Neuronal stem cell (in vitro differentiated cells): ENCODE measurements around the gene GARS1.

ENCODE experiments used
- DNase-seq: peaks from one replicate; pipeline ENCODE4 v3.0.0-alpha.2; 2013; ENCODE audit warnings: low spot score
- H2AFZ ChIP-seq: one replicate; pipeline ENCODE4 v1.6.1; 2013; ENCODE audit warnings: mild to moderate bottlenecking, low read length, inconsistent platforms
- H2AK5ac ChIP-seq: 2 replicates; pipeline ENCODE4 v1.6.1; 2013; ENCODE audit warnings: low read depth, mild to moderate bottlenecking, inconsistent platforms, low read length, moderate library complexity, mixed read lengths
- H2BK120ac ChIP-seq: 2 replicates; pipeline ENCODE4 v1.6.1; 2013; ENCODE audit warnings: low read depth, mild to moderate bottlenecking, inconsistent platforms, low read length, moderate library complexity, mixed read lengths
- H2BK12ac ChIP-seq: one replicate; pipeline ENCODE4 v1.6.1; 2013; ENCODE audit warnings: low read length, inconsistent platforms
- H2BK15ac ChIP-seq: 2 replicates; pipeline ENCODE4 v1.6.1; 2013; ENCODE audit warnings: mild to moderate bottlenecking, low read length, inconsistent platforms, mixed read lengths
- H2BK5ac ChIP-seq: one replicate; pipeline ENCODE4 v1.6.1; 2013; ENCODE audit warnings: inconsistent platforms, mild to moderate bottlenecking, low read length, moderate library complexity
- H3K14ac ChIP-seq: one replicate; pipeline ENCODE4 v1.6.1; 2013; ENCODE audit warnings: low read length, inconsistent platforms
- H3K18ac ChIP-seq: 2 replicates; pipeline ENCODE4 v1.6.1; 2013; ENCODE audit warnings: low read length, inconsistent platforms
- H3K23ac ChIP-seq: 2 replicates; pipeline ENCODE4 v1.6.1; 2013; ENCODE audit warnings: low read depth, mild to moderate bottlenecking, mixed read lengths, low read length, inconsistent platforms; ENCODE audit not compliant: poor library complexity
- H3K27ac ChIP-seq: replicated peaks from 3 replicates; pipeline ENCODE4 v1.5.1; 2013; ENCODE audit warnings: low read length, inconsistent platforms
- H3K27me3 ChIP-seq, 3 experiments: 2 replicates each; pipeline ENCODE4 v1.6.1; 2013; ENCODE audit warnings: low read length in 3 of 3, mild to moderate bottlenecking in 2 of 3, inconsistent platforms in 1 of 3, low read depth in 1 of 3, mixed read lengths in 1 of 3, moderate library complexity in 1 of 3; ENCODE audit not compliant: control insufficient read depth in 3 of 3, insufficient read depth in 3 of 3
- H3K36me3 ChIP-seq, 2 donors: replicated peaks in 1 of 2; 2 replicates each; pipeline ENCODE4 v1.6.1; 2013; ENCODE audit warnings: low read length in 2 of 2; ENCODE audit not compliant: control insufficient read depth in 2 of 2, insufficient read depth in 2 of 2
- H3K4ac ChIP-seq: 2 replicates; pipeline ENCODE4 v1.6.1; 2013; ENCODE audit warnings: inconsistent platforms, mild to moderate bottlenecking, low read length, moderate library complexity
- H3K4me1 ChIP-seq, 2 donors: 1 replicate in 1 of 2; 2 replicates in 1 of 2; pipeline ENCODE4 v1.6.1; 2013; ENCODE audit warnings: low read length in 2 of 2, low read depth in 1 of 2; ENCODE audit not compliant: control insufficient read depth in 2 of 2, insufficient read depth in 1 of 2
- H3K4me2 ChIP-seq: one replicate; pipeline ENCODE4 v1.6.1; 2013; ENCODE audit warnings: mild to moderate bottlenecking, low read length, inconsistent platforms; ENCODE audit not compliant: insufficient read depth, poor library complexity, severe bottlenecking
- H3K4me3 ChIP-seq, 2 donors: 2 replicates each; pipeline ENCODE4 v1.5.1; 2013; ENCODE audit warnings: low read length in 2 of 2, mild to moderate bottlenecking in 2 of 2, inconsistent platforms in 1 of 2, moderate library complexity in 1 of 2
- H3K79me1 ChIP-seq: one replicate; pipeline ENCODE4 v1.6.1; 2013; ENCODE audit warnings: low read depth, mild to moderate bottlenecking, inconsistent platforms, low read length, moderate library complexity
- H3K9ac ChIP-seq: one replicate; pipeline ENCODE4 v1.6.1; 2013; ENCODE audit warnings: mild to moderate bottlenecking, low read depth, low read length, inconsistent platforms; ENCODE audit not compliant: poor library complexity
- H3K9me3 ChIP-seq, 2 donors: replicated peaks in 1 of 2; 2 replicates each; pipeline versions ENCODE3 to v1.6.1; 2013; ENCODE audit warnings: low read length in 2 of 2, mild to moderate bottlenecking in 2 of 2, inconsistent platforms in 1 of 2, low read depth in 1 of 2, mixed read lengths in 1 of 2, moderate library complexity in 1 of 2; ENCODE audit not compliant: control insufficient read depth in 2 of 2, insufficient read depth in 1 of 2
- H4K8ac ChIP-seq: one replicate; pipeline ENCODE4 v1.6.1; 2013; ENCODE audit warnings: low read depth, mild to moderate bottlenecking, inconsistent platforms, low read length, moderate library complexity
- H4K91ac ChIP-seq: one replicate; pipeline ENCODE4 v1.6.1; 2013; ENCODE audit warnings: low read length, low read depth, mild to moderate bottlenecking, inconsistent platforms; ENCODE audit not compliant: poor library complexity
- WGBS, 2 donors: extraction: QIAGEN DNeasy Blood & Tissue Kit; methylation state at CpG; one replicate each; pipeline ENCODE4 v1.1.7; 2013; ENCODE audit warnings: missing lambda C conversion rate in 2 of 2, mixed read lengths in 1 of 2; ENCODE audit not compliant: insufficient read length in 2 of 2, insufficient replicate concordance in 1 of 2; ENCODE audit errors: extremely low coverage in 2 of 2; 5-methylcytosine and 5-hydroxymethylcytosine counted together

Gene GARS1

GRCh38 chr7:30661926-30662325 lies 67.2 kb downstream of the GARS1 start:
- WGBS, 2 donors, result no CpG with 5 or more reads among the region's 6 CpGs
- no peak overlapping the region for H3K9ac ChIP-seq
- no peak overlapping the region for H3K23ac ChIP-seq
- H3K9me3 ChIP-seq, result no peaks in the 10 kb centered on the region
- H2BK15ac ChIP-seq, result no peak overlapping the region
- H3K27ac ChIP-seq, result no peak overlapping the region
- no peak overlapping the region for H4K8ac ChIP-seq
- H3K4me1 ChIP-seq, result no peaks in the 10 kb centered on the region
- DNase-seq, result no peak
- no peak overlapping the region for H4K91ac ChIP-seq
- no peak overlapping the region for H2AFZ ChIP-seq
- H3K36me3 ChIP-seq, result no peaks in the 10 kb centered on the region
- no peak overlapping the region for H3K4ac ChIP-seq
- H3K14ac ChIP-seq, result no peak overlapping the region
- H2BK5ac ChIP-seq, result no peak overlapping the region
- H2AK5ac ChIP-seq, result no peak overlapping the region
- no peak overlapping the region for H2BK120ac ChIP-seq
- no peak overlapping the region for H3K4me3 ChIP-seq
- H3K79me1 ChIP-seq, result no peaks in the 10 kb centered on the region
- H3K18ac ChIP-seq, result no peak overlapping the region
- H3K4me2 ChIP-seq, result no peak overlapping the region
- no peak overlapping the region for H2BK12ac ChIP-seq
- H3K27me3 ChIP-seq, result peaks cover 0 to 15% (median 0%) of the 10 kb centered on the region in 3 experiments

- Histone ChIP-seq H3K4me2 (no peak overlapping the region), H3K27ac (no peak overlapping the region), H3K4me1 (no peaks in the 10 kb centered on the region), H3K18ac (no peak overlapping the region), H2AFZ (no peak overlapping the region), H2BK5ac (peak overlapping the region; percentile 33), H3K4me3 (no peak overlapping the region), H3K36me3 (no peaks in the 10 kb centered on the region), H4K91ac (no peak overlapping the region), H2AK5ac (no peak overlapping the region), H3K79me1 (no peaks in the 10 kb centered on the region), H3K9me3 (no peaks in the 10 kb centered on the region), H4K8ac (no peak overlapping the region), H3K4ac (no peak overlapping the region), H2BK120ac (no peak overlapping the region), H3K9ac (no peak overlapping the region), H3K23ac (no peak overlapping the region), H2BK15ac (no peak overlapping the region), H3K27me3 (peaks cover 0 to 15% (median 0%) of the 10 kb centered on the region in 3 experiments), H3K14ac (peak overlapping the region; percentile 50), H2BK12ac (no peak overlapping the region)
- DNase-seq, result no peak
- no CpG with 5 or more reads among the region's 9 CpGs for WGBS, 2 donors
These were observed 67.8 kb downstream of the GARS1 start for GRCh38 chr7:30662431-30662939.

GRCh38 chr7:30663414-30663813 lies 68.7 kb downstream of the GARS1 start:
- H3K18ac ChIP-seq, result no peak overlapping the region
- H3K27me3 ChIP-seq, result peaks cover 0 to 15% (median 0%) of the 10 kb centered on the region in 3 experiments
- H3K9ac ChIP-seq, result no peak overlapping the region
- no peak overlapping the region for H2AK5ac ChIP-seq
- no peak for DNase-seq
- no peaks in the 10 kb centered on the region for H3K36me3 ChIP-seq
- H3K4me2 ChIP-seq, result no peak overlapping the region
- peak overlapping the region in 1 of 2 donors; percentile 28 for H3K4me3 ChIP-seq
- no peaks in the 10 kb centered on the region for H3K79me1 ChIP-seq
- no peaks in the 10 kb centered on the region for H3K4me1 ChIP-seq
- H3K9me3 ChIP-seq, result no peaks in the 10 kb centered on the region
- no peak overlapping the region for H3K27ac ChIP-seq
- no CpG with 5 or more reads among the region's 4 CpGs for WGBS, 2 donors
- no peak overlapping the region for H2AFZ ChIP-seq
- H2BK15ac ChIP-seq, result no peak overlapping the region
- H4K8ac ChIP-seq, result no peak overlapping the region
- no peak overlapping the region for H3K14ac ChIP-seq
- H3K4ac ChIP-seq, result no peak overlapping the region
- no peak overlapping the region for H2BK120ac ChIP-seq
- no peak overlapping the region for H4K91ac ChIP-seq
- H2BK12ac ChIP-seq, result no peak overlapping the region
- H3K23ac ChIP-seq, result no peak overlapping the region
- no peak overlapping the region for H2BK5ac ChIP-seq

- no peak overlapping the region for H3K4me2 ChIP-seq
- no peaks in the 10 kb centered on the region for H3K9me3 ChIP-seq
- no peak overlapping the region for H3K14ac ChIP-seq
- no peak overlapping the region for H2AK5ac ChIP-seq
- H3K4me3 ChIP-seq, result no peak overlapping the region
- no peak overlapping the region for H4K8ac ChIP-seq
- no peak overlapping the region for H3K23ac ChIP-seq
- no peak overlapping the region for H4K91ac ChIP-seq
- DNase-seq, result no peak
- H3K9ac ChIP-seq, result no peak overlapping the region
- no peaks in the 10 kb centered on the region for H3K4me1 ChIP-seq
- no peak overlapping the region for H2BK120ac ChIP-seq
- H3K18ac ChIP-seq, result no peak overlapping the region
- no peak overlapping the region for H3K4ac ChIP-seq
- H3K27ac ChIP-seq, result no peak overlapping the region
- H3K36me3 ChIP-seq, result no peaks in the 10 kb centered on the region
- peaks cover 0 to 19% (median 0%) of the 10 kb centered on the region in 3 experiments for H3K27me3 ChIP-seq
- H2BK15ac ChIP-seq, result no peak overlapping the region
- H2AFZ ChIP-seq, result no peak overlapping the region
- no peak overlapping the region for H2BK5ac ChIP-seq
- no CpG with 5 or more reads among the region's 2 CpGs for WGBS, 2 donors
- no peak overlapping the region for H2BK12ac ChIP-seq
- H3K79me1 ChIP-seq, result no peaks in the 10 kb centered on the region
These were observed 69.7 kb downstream of the GARS1 start for GRCh38 chr7:30664184-30664885.
